NCI-H2171 (cell line): Measurements from ENCODE around the gene MGAM2.

Experiments
- DNase-seq: peaks from one replicate; lab custom pipeline; 2025; lab: John Stamatoyannopoulos, UW

The MGAM2 gene

DNA sequence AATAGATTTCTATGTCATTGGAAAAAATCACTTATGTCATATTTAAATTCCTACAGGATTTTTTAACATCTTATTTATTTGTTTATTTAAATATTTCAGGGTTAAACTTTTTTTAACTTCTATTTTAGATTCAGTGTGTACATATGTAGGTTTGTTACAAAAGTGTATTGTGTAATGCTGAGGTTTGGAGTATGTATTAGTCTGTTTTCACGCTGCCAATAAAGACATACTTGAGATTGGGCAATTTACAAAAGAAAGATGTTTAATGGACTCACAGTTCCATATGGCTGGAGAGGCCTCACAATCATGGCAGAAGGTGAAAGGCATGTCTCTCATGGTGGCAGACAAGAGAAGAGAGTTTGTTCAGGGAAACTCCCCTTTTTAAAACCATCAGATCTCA is 65.4 kb downstream of the MGAM2 start:
- DNase-seq, result no peak

DNA sequence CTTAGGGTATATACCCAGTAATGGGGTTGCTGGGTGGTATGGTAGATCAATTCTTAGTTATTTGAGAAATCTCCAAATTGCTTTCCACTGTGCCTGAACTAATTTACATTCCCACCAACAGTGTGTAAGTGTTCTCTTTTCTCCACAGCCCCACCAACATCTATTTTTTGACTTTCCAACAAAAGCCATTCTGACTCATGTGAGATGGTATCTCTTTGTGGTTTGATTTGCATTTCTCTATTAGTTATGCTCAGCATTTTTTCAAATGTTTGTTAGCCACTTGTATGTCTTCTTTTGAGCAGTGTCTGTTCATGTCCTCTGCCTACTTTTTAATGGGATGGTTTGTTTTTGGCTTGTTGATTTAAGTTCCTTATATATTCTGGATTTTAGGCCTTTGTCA is 66.4 kb downstream of the MGAM2 start:
- DNase-seq, result no peak

DNA sequence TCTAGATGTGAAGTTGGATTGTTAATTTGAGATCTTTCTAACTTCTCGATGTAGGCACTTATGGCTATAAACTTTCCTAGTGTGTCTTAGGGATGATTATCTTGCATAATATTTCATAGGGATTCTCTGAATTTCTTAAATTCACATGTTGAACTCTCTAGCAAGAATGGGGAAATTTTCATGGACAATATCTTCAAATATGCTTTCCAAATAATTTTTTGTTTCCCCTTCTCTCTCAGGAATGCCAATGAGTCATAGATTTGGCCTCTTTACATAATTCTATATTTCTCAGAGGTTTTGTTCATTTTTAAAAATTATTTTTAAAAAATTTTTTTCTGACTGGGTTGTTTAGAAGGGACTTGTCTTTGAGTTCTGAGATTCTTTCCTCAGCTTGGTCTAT is 68.9 kb downstream of the MGAM2 start:
- DNase-seq, result no peak

DNA sequence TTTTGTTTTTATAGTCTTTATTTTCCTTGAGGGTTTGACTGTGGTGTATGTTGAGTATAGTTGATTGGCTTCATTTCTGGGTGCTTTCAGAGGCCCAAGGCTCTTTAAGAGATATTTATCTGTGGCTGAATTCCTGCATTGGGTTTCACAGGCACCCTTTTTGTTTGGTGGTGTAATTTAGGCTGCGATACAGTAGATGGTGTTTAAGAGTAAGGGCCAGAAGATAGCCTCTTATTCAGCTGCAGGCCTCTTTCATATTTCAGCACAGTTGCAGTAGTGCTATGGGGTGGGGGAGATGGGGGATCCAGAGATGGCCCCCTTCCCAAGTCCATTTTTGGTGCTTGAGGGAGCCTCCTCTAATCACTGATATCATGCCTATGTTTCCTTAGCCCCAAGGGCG is 69.7 kb downstream of the MGAM2 start:
- DNase-seq, result no peak

DNA sequence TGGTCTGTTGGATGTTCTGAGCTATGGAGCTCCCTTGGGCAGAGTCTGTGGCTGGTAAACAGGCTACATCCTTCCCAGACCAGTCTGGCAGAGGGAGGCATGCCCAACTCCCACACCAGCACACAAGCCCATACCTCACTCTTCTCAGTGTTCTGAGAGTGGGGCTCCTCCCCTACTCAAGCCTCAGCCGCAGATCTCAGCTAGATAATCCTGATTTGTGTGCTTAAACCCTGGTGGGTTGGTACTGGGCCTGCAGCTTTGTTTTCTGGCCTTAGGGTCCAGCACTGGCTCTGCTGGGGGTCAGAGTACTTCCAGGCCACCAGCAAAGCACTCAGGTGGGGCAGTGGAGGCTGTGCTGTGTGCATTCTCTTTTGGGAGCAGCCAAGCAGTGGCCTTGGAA is 70.4 kb downstream of the MGAM2 start:
- no peak for DNase-seq

DNA sequence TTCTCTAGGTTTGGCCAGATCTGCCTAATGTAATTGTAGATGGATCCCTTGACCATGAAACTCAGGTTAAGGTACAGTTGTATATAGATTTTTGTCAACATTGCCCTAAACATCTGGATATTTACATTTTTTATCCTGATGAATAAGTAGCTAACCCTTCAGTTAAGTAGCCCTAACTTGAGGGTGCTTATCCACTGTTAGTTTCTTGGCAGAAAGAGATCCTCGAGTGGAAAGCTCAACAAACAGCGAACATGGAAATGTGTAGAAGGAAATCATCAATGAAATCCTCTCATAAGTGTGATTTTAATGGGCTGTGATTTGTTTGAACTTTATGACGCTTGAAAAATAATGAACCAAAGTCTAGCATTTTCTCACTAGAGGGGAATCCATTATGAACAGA is 73.6 kb downstream of the MGAM2 start:
- DNase-seq, result no peak

DNA sequence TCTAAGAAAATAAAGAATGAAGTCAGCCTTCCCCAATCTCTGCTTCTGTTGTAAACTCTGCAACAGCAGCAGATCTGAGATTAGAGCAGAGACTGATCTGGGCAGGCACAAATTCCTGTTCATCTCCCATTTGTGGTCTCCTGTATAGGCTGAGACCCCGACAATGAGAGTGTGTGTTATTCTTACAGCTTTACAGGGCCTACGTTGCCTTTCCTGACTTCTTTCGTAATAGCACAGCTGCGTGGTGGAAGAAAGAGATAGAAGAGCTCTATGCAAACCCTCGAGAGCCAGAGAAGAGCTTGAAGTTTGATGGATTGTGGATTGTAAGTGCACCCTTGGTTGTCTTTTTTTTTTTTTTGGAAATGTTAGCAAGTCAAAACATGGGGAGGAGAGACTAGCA is 74.3 kb downstream of the MGAM2 start:
- no peak for DNase-seq

DNA sequence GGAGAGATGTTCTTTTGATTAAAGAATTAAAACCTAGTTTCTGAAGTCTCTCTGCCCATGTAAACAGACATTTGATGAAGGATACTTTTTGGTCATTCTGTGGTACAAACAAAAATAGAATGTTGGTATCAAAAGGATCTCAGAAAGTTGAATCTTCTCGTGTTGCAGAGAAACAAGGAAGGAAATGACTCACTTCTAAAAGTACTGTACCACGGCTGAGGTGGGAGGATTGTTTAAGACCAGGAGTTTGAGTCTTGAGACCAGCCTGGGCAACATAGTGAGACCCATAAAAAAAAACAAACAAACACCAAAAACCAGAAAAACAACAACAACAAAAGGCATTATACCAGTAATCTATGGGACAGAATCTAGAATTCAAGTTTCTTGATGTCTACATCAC is 76.6 kb downstream of the MGAM2 start:
- no peak for DNase-seq

DNA sequence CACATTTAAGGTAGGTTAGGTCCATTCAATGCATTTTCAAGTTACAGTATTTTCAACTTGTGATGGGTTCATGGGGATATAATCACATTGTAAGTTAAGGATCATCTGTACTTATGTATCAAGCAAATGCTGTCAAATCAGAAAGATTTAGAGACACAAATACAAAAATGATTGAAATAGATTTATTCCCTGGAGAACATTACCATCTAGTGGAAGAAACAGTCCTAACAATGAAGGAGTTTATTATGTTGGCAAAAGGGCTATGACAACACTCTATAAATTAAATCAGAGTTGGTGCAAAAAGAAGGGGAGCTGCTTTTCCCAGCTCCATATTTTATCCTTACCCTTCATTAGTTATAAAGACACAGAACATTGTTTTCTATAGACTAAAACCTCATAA is 77.3 kb downstream of the MGAM2 start:
- DNase-seq, result no peak

DNA sequence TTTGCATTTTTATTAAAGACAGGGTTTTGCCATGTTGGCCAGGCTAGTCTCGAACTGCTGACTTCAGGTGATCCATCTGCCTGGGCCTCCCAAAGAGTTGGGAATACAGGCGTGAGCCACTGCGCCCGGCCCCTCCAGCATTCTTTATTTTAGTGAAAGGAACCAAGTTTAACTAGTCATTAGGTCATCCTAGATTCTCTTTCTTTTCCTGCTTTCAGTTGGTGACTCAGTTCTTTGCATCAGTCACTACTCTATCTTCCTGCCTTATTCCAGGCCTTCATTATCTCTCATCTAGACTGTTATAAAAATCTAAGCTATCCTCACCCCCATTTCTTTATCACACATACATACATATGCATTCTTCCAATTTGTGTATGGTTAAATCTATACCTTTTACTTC is 82.7 kb downstream of the MGAM2 start:
- DNase-seq, result no peak

DNA sequence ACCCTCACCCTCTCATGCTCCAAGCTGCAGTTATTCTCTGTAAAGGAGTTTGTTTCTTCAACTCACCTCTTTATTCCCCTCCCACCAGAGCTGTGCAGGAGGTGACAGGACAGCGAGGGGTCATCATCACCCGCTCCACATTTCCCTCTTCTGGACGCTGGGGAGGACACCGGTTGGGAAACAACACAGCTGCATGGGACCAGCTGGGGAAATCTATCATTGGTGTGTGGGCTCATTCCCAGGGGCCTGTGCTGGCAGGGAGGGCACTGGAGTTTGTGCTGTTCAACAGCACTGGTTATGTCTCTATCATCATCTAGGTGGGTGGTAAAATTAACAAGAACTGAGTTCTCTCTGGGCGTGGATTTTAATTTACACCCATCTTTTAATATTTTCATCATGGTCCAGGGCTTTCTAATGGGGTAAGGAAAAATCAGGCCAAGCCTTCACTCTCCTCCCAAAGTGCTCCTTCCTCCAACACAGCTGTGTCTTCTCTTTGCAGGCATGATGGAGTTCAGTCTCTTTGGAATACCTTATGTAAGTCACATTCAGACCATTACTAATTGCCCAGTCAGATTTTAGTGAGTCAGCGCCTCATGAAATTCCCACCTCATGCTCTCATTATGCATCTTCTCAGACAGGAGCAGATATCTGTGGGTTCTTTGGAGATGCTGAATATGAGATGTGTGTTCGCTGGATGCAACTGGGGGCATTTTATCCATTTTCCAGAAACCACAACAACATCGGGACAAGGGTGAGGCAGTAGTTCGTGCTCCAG is 84.7 kb downstream of the MGAM2 start:
- DNase-seq, result no peak

DNA sequence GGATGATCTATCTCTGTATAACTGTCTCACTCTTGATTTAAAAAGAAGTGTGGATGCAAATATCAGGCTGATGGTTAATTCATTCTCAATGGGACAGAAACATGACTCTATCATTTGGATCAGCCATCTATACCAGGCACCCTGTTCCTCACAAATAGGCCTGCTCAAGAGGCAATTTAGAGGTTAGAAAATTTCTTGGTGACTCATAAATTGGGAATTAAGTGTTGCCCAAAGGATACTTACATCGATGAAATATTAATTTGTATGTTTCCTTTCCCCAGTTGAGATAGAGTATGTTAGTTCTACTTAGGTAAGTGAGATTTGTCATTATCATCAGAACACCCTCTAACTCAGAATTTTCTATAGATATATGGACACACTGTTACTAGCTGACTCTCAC is 88.7 kb downstream of the MGAM2 start:
- DNase-seq, result no peak

DNA sequence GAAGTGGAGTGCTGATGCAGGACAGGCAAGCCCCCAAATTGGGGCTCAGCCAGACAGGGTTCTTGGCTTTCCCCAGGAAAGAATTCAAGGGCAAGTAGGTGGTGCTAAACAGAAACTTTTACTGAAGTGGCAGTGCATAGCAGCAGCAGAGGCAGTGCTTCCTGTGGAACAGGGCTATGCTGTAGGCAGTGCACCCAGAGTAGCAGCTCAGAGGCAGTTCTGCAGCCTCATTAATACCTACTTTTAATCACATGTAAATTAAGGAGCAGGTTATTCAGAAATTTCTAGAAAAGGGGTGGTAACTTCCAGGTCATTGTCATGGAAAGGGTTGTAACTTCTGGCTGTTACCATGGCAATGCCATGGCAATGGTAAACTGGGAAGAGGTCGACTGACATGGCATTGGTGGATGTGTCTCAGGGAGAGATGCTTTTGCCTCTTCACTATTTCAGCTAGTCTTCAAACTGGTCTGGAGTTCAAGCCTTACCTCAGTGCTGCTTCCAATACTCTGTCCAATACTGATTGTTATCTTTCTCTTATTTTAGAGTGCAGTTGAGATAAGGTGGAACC is 117.1 kb downstream of the MGAM2 start:
- no peak for DNase-seq

DNA sequence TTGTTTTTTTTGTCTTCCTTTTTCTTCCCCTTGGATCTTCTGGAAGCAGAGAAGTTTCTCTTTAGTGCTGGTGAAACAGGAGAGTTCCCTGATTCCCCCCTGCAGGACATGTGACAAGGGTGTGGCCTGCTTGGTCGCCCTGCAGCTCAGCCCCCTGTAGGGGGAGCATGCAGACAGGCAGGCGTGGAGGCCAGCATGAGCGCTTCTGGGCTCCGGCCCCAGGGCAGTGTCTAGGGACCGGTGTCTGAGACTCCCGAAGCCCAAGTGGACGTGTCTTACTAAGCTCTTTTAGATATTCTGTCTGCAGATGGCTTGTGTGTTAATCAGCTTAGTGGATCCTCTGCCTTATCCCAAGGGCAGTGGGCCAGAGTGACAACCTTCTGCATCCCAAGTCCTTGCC is 120.2 kb downstream of the MGAM2 start:
- DNase-seq, result no peak

DNA sequence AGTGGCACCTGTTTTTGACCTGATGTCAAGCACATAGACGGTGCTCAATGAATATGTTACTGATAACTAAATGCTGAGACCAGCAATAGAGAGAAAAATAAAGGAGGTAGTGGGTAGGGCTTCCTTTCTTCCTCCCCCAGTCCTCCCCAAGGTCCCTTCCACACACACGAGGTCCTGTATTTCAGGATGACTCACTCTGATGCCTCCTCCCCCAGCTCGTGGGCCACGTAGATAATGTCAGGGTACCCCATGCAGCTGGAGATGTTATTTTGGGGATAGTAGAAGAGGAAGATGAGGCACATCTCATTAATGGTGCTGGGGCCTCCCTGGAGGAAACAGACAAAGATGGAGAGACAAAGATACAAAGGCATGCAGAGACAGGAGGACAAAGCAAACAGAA is 129.0 kb downstream of the MGAM2 start:
- no peak for DNase-seq

DNA sequence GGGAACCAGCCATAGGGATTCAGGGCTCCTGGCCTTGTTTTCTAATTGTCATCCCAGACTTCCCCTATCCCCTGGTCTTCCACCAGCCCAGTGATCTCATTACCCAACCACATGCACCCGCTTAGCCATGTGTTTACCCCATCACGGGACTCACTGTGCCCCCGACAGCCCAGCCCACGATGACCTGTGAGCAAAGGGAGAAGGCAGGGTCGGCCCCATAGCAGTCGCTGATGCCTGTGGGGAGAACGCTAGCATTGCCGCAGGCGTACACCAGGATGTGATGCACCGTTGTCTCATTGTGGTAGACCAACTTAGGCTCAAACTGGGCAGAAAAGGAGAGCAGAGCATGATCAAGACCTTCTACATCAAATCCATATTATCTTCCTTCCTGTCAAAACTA is 132.3 kb downstream of the MGAM2 start:
- DNase-seq, result no peak

DNA sequence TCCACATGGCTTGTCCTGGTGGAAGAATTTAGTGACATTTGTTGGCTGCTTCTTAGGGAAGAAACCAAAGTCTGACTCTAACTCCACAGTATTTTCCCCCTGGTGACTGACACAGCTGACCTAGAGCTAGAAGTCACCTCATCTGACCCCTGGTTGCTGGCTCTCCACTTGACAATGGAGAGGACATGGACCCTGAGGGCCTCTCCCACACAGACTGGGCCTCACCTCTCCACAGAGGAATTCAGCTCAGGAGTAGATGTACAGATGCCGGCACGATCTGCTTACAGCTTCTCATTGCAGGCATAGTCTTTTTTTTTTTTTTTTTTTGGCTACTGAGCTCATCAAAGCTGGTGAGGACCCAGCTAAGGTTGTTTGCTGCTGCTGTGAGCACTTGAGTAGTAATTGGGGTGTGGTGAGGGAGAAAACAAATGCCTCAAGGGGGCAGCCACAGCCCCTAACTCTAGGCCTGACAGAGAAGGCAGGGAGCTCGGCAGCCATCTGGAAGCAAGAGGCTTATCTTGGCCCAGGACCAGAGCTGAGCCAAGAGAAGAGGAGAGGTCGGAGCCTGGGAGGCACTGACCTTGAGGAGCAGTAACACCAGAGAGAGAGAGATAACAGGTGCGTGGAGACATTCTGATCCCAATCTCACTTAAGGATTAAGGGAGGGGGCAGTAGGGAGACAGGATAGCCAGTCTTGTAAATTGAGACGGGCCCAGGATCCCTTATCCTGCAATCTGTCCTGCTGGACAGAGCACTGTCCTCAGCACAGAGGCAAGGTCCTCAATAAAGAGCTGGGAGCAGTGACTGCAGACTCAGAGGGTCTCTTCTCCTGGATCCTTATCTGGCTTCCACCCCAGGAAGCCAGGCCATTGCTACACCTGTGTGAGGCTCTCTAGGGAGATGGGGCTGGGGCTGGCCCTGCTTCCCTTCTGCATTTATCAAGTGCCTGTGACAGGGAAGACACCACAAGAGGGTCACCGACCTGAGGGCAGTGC is 136.9 kb downstream of the MGAM2 start:
- peak; percentile 33 for DNase-seq

DNA sequence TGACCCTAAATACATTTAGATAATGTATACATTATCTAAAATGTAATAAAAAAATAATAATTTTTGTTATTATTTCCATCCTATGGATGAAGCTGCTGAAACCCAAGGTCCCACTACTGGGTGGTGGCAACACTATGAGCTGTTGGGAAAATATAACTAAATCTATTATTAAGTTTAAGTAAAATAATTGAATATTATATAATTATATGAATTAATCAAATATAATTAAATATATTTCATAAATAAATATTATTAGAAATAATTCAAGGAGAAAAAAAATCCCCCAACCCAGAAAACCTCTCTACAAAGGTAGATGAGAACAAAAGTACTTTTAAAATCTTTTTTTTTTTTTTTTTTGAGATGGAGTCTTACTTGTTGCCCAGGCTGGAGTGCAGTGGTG is 138.4 kb downstream of the MGAM2 start:
- DNase-seq, result no peak

DNA sequence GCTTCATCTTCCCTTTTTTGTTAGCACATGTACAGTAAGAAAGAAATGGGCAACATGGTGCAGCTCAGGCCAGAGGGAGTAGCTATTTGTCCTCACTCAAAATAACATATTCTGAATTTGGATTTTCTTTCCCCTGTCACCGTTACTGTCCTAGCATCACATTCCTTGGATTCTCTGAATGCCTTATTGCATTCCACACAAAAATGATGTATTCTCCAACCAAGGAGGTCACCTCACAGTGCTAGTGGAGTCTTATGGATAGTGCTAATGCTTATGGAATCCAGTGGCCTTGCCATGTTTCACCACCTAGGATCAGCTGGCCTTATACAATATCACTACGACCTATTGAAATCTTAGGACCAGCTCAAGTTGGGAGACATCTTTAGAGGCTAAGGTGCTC is 139.2 kb downstream of the MGAM2 start:
- DNase-seq, result no peak

DNA sequence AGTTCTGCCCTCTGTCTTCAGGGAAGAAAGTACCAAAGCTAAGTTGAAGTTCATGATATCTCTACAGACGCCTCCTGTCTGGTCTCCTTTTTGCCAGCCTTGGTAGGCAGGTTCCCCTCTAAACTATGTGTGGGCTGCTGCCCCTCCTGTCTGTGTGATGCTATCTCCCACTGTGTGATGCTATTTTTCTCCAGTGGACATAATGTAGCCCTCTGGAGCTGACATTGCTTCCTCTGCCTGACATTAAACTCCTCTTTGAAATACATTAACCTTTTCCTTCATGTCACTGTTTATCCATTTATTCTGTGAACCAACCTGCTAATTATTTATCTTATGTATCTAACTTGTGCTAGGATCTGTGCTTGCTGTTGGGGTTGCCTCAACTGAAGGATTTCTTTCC is 146.4 kb downstream of the MGAM2 start, which contains the start of gene PRSS58:
PRSS58 (minus strand) TSS at position 101 of the 400 bp plus-strand sequence. CDS start 351 bp downstream, outside the sequence.
- no peak for DNase-seq

DNA sequence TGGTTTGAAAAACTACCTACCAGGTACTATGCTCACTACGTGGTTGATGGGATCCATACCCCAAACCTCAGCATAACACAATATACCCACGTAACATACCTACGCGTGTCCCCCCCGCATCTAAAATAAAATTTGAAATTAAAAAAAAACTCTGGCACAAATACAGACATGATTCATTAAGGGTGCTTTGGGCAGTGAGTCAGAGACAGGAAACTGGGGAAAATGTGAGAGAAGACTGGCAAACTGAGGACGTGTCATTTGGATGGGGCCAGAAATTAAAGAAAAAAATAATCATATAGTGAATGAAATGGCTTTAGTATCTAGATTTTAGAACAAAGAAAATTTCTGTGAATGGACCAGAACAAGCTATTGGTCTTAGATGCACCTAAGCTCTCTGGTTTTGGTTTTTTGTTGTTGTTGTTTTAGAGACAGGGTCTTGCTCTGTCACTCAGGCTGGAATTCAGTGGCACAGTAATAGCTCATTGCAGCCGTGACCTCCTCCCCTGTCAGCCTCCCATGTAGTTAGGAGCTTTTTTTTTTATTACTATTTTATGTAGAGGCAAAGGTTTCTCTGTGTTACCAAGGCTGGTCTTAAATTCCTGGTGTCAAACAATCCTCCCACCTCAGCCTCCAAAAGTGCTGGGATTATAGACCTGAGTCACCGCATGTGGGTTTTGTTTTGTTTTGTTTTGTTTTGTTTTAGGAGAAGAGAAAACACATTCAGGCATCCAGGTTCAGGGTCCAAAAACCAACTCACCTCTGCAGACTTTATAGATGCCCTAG is 152.3 kb downstream of the MGAM2 start:
- DNase-seq, result no peak
